Ascending aorta (tissue), 2 donors: ENCODE measurements around the gene TMPRSS11D. TPM values are rescaled to one million over a fixed set of nuclear protein-coding genes. Genes with fewer than 3 reads are reported as not detected.

Source experiments
- DNase-seq, 2 donors: peaks; one replicate each; pipeline ENCODE4 v3.0.0-alpha.2; 2019; ENCODE audit warnings: low spot score in 2 of 2
- H3K27ac ChIP-seq, 2 donors: fragments of 200-600 bp; sonication (generic); one replicate each; pipeline ENCODE4 v1.5.1; 2016 to 2017; ENCODE audit warnings: mild to moderate bottlenecking in 1 of 2
- H3K27me3 ChIP-seq: fragments of 200-600 bp; sonication (generic); one replicate; pipeline ENCODE4 v1.5.1; 2017
- H3K36me3 ChIP-seq, 2 donors: fragments of 200-600 bp; sonication (generic); one replicate each; pipeline ENCODE4 v1.5.1; 2016
- H3K4me1 ChIP-seq, 2 donors: fragments of 200-600 bp; sonication (generic); one replicate each; pipeline ENCODE4 v1.5.1; 2016 to 2017; ENCODE audit warnings: mild to moderate bottlenecking in 1 of 2
- H3K4me3 ChIP-seq, 2 donors: fragments of 200-600 bp; sonication (generic); one replicate each; pipeline ENCODE4 v1.5.1; 2016 to 2017; ENCODE audit warnings: mild to moderate bottlenecking in 1 of 2
- H3K9me3 ChIP-seq, 2 donors: fragments of 200-600 bp; sonication (generic); one replicate each; pipeline ENCODE4 v1.5.1; 2016
- intact Hi-C: fragments of 100-400 bp; cut with DNase I; formaldehyde crosslinking; loops from one replicate; pipeline ENCODE4 v1.15.1; 2023
- total RNA-seq: library from RNA; depleted of rRNA; stranded (reverse); fragments of >200 nt; gene quantifications from one replicate; pipeline ENCODE4 v1.1.0, GENCODE V29; 2016
- TF ChIP-seq, protein P1 (sequence below), 3 experiments: fragments of 200-600 bp in 2 of 3; fragments of 450-650 bp in 1 of 3; sonication (generic) in 2 of 3; IDR thresholded peaks; one replicate each; pipeline ENCODE4 v1.5.1; 2016 to 2019; ENCODE audit warnings: antibody characterized with exemption in 3 of 3, mild to moderate bottlenecking in 1 of 3, moderate library complexity in 1 of 3

Gene TMPRSS11D
- total RNA-seq, 1 donor from 2014 or later = not detected

- TF ChIP-seq, protein P1, sequence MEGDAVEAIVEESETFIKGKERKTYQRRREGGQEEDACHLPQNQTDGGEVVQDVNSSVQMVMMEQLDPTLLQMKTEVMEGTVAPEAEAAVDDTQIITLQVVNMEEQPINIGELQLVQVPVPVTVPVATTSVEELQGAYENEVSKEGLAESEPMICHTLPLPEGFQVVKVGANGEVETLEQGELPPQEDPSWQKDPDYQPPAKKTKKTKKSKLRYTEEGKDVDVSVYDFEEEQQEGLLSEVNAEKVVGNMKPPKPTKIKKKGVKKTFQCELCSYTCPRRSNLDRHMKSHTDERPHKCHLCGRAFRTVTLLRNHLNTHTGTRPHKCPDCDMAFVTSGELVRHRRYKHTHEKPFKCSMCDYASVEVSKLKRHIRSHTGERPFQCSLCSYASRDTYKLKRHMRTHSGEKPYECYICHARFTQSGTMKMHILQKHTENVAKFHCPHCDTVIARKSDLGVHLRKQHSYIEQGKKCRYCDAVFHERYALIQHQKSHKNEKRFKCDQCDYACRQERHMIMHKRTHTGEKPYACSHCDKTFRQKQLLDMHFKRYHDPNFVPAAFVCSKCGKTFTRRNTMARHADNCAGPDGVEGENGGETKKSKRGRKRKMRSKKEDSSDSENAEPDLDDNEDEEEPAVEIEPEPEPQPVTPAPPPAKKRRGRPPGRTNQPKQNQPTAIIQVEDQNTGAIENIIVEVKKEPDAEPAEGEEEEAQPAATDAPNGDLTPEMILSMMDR (IDR thresholded peaks at IDR 0.05) = no peak
- no peaks in the 10 kb centered on the region for H3K27me3 ChIP-seq
- no peak overlapping the region for H3K27ac ChIP-seq
- H3K9me3 ChIP-seq = no peaks in the 10 kb centered on the region
- intact Hi-C loops = no loop called here
- no peak for DNase-seq
- no peaks in the 10 kb centered on the region for H3K36me3 ChIP-seq
- no peak overlapping the region for H3K4me3 ChIP-seq
- no peaks in the 10 kb centered on the region for H3K4me1 ChIP-seq
Observed at GRCh38 chr4:67897686-67898085, 13.9 kb upstream of the TMPRSS11D start.

GRCh38 chr4:67896421-67897065 is 12.7 kb upstream of the TMPRSS11D start:
- intact Hi-C loops = no loop called here

GRCh38 chr4:67894659-67895058 is 10.9 kb upstream of the TMPRSS11D start:
- Histone ChIP-seq H3K9me3 (no peaks in the 10 kb centered on the region), H3K27ac (no peak overlapping the region), H3K36me3 (no peaks in the 10 kb centered on the region), H3K27me3 (no peaks in the 10 kb centered on the region), H3K4me1 (no peaks in the 10 kb centered on the region), H3K4me3 (no peak overlapping the region)
- TF ChIP-seq, protein P1 (IDR thresholded peaks at IDR 0.05) = no peak
- no peak for DNase-seq
- intact Hi-C loops = no loop called here

More at GRCh38 chr4:67896421-67897065, 12.7 kb upstream of the TMPRSS11D start:
- Histone ChIP-seq H3K27ac (no peak overlapping the region), H3K27me3 (no peaks in the 10 kb centered on the region), H3K9me3 (no peaks in the 10 kb centered on the region), H3K4me3 (no peak overlapping the region), H3K36me3 (no peaks in the 10 kb centered on the region), H3K4me1 (no peaks in the 10 kb centered on the region)
- no peak for DNase-seq
- TF ChIP-seq, protein P1 (IDR thresholded peaks at IDR 0.05) = no peak

- TF ChIP-seq, protein P1 (IDR thresholded peaks at IDR 0.05) = no peak
- Histone ChIP-seq H3K27ac (no peak overlapping the region), H3K9me3 (no peaks in the 10 kb centered on the region), H3K4me1 (no peaks in the 10 kb centered on the region), H3K36me3 (no peaks in the 10 kb centered on the region), H3K4me3 (no peak overlapping the region), H3K27me3 (no peaks in the 10 kb centered on the region)
- intact Hi-C loops = no loop called here
- no peak for DNase-seq
Observed at GRCh38 chr4:67892905-67893304, 9.1 kb upstream of the TMPRSS11D start.

DNA sequence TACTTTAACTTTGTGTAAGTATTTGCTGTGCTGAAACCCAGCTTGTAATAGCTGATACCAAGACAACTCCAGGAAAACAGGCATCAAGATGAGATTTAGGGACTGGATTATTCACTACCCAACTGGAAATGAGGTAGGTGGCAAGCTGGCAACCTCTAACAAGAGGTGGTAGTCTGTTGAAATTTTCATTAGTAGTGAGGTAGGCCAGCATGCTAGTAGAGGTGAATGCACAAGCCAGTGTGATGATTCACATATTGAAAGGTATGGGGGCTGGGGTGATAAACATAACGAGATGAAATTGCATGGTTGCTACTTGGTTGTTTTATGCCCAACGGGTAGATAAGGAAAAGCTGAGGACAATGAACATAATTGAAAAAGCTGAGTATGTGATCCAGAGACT is 8.5 kb upstream of the TMPRSS11D start:
- H3K4me3 ChIP-seq = no peak overlapping the region
- no peak for DNase-seq
- intact Hi-C loops = no loop called here
- H3K27ac ChIP-seq = no peak overlapping the region
- no peaks in the 10 kb centered on the region for H3K27me3 ChIP-seq
- no peaks in the 10 kb centered on the region for H3K9me3 ChIP-seq
- no peaks in the 10 kb centered on the region for H3K4me1 ChIP-seq
- TF ChIP-seq, protein P1 (IDR thresholded peaks at IDR 0.05) = no peak
- no peaks in the 10 kb centered on the region for H3K36me3 ChIP-seq

- no peak overlapping the region for H3K4me3 ChIP-seq
- no peaks in the 10 kb centered on the region for H3K4me1 ChIP-seq
- intact Hi-C loops = no loop called here
- no peak overlapping the region for H3K27ac ChIP-seq
- H3K9me3 ChIP-seq = no peaks in the 10 kb centered on the region
- no peak for DNase-seq
- H3K36me3 ChIP-seq = no peaks in the 10 kb centered on the region
- TF ChIP-seq, protein P1 (IDR thresholded peaks at IDR 0.05) = no peak
- no peaks in the 10 kb centered on the region for H3K27me3 ChIP-seq
Observed at GRCh38 chr4:67891645-67892044, 7.8 kb upstream of the TMPRSS11D start.
